Mucosa of stomach (tissue), 1 donor: Measurements from ENCODE around the gene PSD2.

Source experiments
- H3K27me3 ChIP-seq: one replicate; pipeline ENCODE4 v1.7.0; 2013; ENCODE audit warnings: mild to moderate bottlenecking, low read length; ENCODE audit not compliant: control insufficient read depth, insufficient read depth
- H3K36me3 ChIP-seq: one replicate; pipeline ENCODE4 v1.7.0; 2013; ENCODE audit warnings: low read length; ENCODE audit not compliant: control insufficient read depth, insufficient read depth
- H3K4me1 ChIP-seq: one replicate; pipeline ENCODE4 v1.7.0; 2013; ENCODE audit warnings: mild to moderate bottlenecking, low read length; ENCODE audit not compliant: control insufficient read depth, insufficient read depth
- H3K4me3 ChIP-seq: one replicate; pipeline ENCODE4 v1.7.0; 2013; ENCODE audit warnings: low read length
- H3K9ac ChIP-seq: one replicate; pipeline ENCODE4 v1.7.0; 2013; ENCODE audit warnings: mild to moderate bottlenecking, low read length, moderate library complexity
- H3K9me3 ChIP-seq: one replicate; pipeline ENCODE4 v1.7.0; 2013; ENCODE audit warnings: mild to moderate bottlenecking, low read length, moderate library complexity; ENCODE audit not compliant: control insufficient read depth
- donor health status: Pancreatic carcinoma.

PSD2 gene

GRCh38 chr5:139875957-139876356 lies 80.3 kb downstream of the PSD2 start:
- H3K9ac ChIP-seq = no peak overlapping the region
- H3K9me3 ChIP-seq = no peaks in the 10 kb centered on the region
- H3K36me3 ChIP-seq = no peaks in the 10 kb centered on the region
- peaks cover 4% of the 10 kb centered on the region for H3K27me3 ChIP-seq
- H3K4me1 ChIP-seq = no peaks in the 10 kb centered on the region
- no peak overlapping the region for H3K4me3 ChIP-seq

- Histone ChIP-seq H3K9ac (no peak overlapping the region), H3K27me3 (peaks cover 4% of the 10 kb centered on the region), H3K4me3 (no peak overlapping the region), H3K9me3 (no peaks in the 10 kb centered on the region), H3K4me1 (no peaks in the 10 kb centered on the region), H3K36me3 (no peaks in the 10 kb centered on the region)
Measured at GRCh38 chr5:139877129-139877597, 81.6 kb downstream of the PSD2 start.

- Histone ChIP-seq H3K9ac (no peak overlapping the region), H3K36me3 (no peaks in the 10 kb centered on the region)
Measured at GRCh38 chr5:139878093-139878492, 82.5 kb downstream of the PSD2 start.

GRCh38 chr5:139880416-139881142 lies 85.0 kb downstream of the PSD2 start:
- H3K9me3 ChIP-seq = no peaks in the 10 kb centered on the region
- no peak overlapping the region for H3K4me3 ChIP-seq
- no peaks in the 10 kb centered on the region for H3K4me1 ChIP-seq
- no peaks in the 10 kb centered on the region for H3K36me3 ChIP-seq
- peaks cover 3% of the 10 kb centered on the region for H3K27me3 ChIP-seq
- H3K9ac ChIP-seq = no peak overlapping the region

More at GRCh38 chr5:139878093-139878492, 82.5 kb downstream of the PSD2 start:
- Histone ChIP-seq H3K27me3 (peaks cover under 1% of the 10 kb centered on the region), H3K9me3 (no peaks in the 10 kb centered on the region), H3K4me1 (no peaks in the 10 kb centered on the region), H3K4me3 (no peak overlapping the region)

- H3K4me1 ChIP-seq = no peaks in the 10 kb centered on the region
- no peak overlapping the region for H3K9ac ChIP-seq
- no peaks in the 10 kb centered on the region for H3K9me3 ChIP-seq
- H3K36me3 ChIP-seq = no peaks in the 10 kb centered on the region
- no peak overlapping the region for H3K4me3 ChIP-seq
- H3K27me3 ChIP-seq = peaks cover 3% of the 10 kb centered on the region
Measured at GRCh38 chr5:139881143-139881733, 85.6 kb downstream of the PSD2 start.

- Histone ChIP-seq H3K4me1 (no peaks in the 10 kb centered on the region), H3K9ac (no peak overlapping the region), H3K36me3 (no peaks in the 10 kb centered on the region), H3K4me3 (no peak overlapping the region), H3K27me3 (peaks cover 3% of the 10 kb centered on the region), H3K9me3 (no peaks in the 10 kb centered on the region)
Measured at GRCh38 chr5:139882316-139882715, 86.7 kb downstream of the PSD2 start.

- Histone ChIP-seq H3K4me1 (no peaks in the 10 kb centered on the region), H3K4me3 (no peak overlapping the region)
Measured at GRCh38 chr5:139882961-139883539, 87.4 kb downstream of the PSD2 start.

GRCh38 chr5:139884144-139884543 lies 88.5 kb downstream of the PSD2 start:
- H3K27me3 ChIP-seq = peaks cover 3% of the 10 kb centered on the region
- H3K36me3 ChIP-seq = no peaks in the 10 kb centered on the region
- no peak overlapping the region for H3K4me3 ChIP-seq
- H3K9me3 ChIP-seq = no peaks in the 10 kb centered on the region
- no peaks in the 10 kb centered on the region for H3K4me1 ChIP-seq
- H3K9ac ChIP-seq = no peak overlapping the region

More at GRCh38 chr5:139882961-139883539, 87.4 kb downstream of the PSD2 start:
- Histone ChIP-seq H3K27me3 (peaks cover 3% of the 10 kb centered on the region), H3K36me3 (no peaks in the 10 kb centered on the region), H3K9ac (no peak overlapping the region), H3K9me3 (no peaks in the 10 kb centered on the region)

GRCh38 chr5:139884734-139885133 lies 89.1 kb downstream of the PSD2 start:
- Histone ChIP-seq H3K4me1 (no peaks in the 10 kb centered on the region), H3K4me3 (no peak overlapping the region), H3K9me3 (no peaks in the 10 kb centered on the region), H3K9ac (no peak overlapping the region), H3K27me3 (peaks cover 3% of the 10 kb centered on the region), H3K36me3 (no peaks in the 10 kb centered on the region)

GRCh38 chr5:139885172-139885856 lies 89.7 kb downstream of the PSD2 start:
- Histone ChIP-seq H3K27me3 (peaks cover 3% of the 10 kb centered on the region), H3K36me3 (no peaks in the 10 kb centered on the region), H3K4me3 (no peak overlapping the region), H3K9ac (no peak overlapping the region), H3K9me3 (no peaks in the 10 kb centered on the region), H3K4me1 (no peaks in the 10 kb centered on the region)

GRCh38 chr5:139885857-139886208 lies 90.2 kb downstream of the PSD2 start:
- H3K4me1 ChIP-seq = no peaks in the 10 kb centered on the region
- no peak overlapping the region for H3K9ac ChIP-seq
- H3K4me3 ChIP-seq = no peak overlapping the region
- no peaks in the 10 kb centered on the region for H3K9me3 ChIP-seq
- no peaks in the 10 kb centered on the region for H3K36me3 ChIP-seq
- peaks cover 6% of the 10 kb centered on the region for H3K27me3 ChIP-seq

GRCh38 chr5:139886213-139886612 lies 90.6 kb downstream of the PSD2 start:
- H3K4me3 ChIP-seq = no peak overlapping the region

More at GRCh38 chr5:139886213-139886612, 90.6 kb downstream of the PSD2 start:
- H3K9ac ChIP-seq = no peak overlapping the region
- no peaks in the 10 kb centered on the region for H3K36me3 ChIP-seq
- H3K9me3 ChIP-seq = no peaks in the 10 kb centered on the region
- no peaks in the 10 kb centered on the region for H3K4me1 ChIP-seq
- peaks cover 10% of the 10 kb centered on the region for H3K27me3 ChIP-seq
